Measurements from ENCODE around the gene SLC6A3.

GRCh38 chr5:1418921-1419280, 26.3 kb downstream of the SLC6A3 start:
- TF ChIP-seq CTCF (IDR thresholded peaks at IDR 0.05 in 8 of 11, conservative IDR thresholded peaks at IDR 0.05 in 3 of 11): no peak
- TF ChIP-seq POLR2A (IDR thresholded peaks at IDR 0.05): no peak
- TF ChIP-seq POLR2AphosphoS5 (IDR thresholded peaks at IDR 0.05): no peak

All from spleen (tissue), 7 donors.